Muscle of back (tissue), 13 donors: ENCODE results near the gene HGS. TPM values are rescaled to one million over a fixed set of nuclear protein-coding genes. Genes with fewer than 3 reads are reported as not detected.
A peak's percentile ranks its signal among the peaks of the same experiment; 100 is the strongest.

Source experiments
- DNase-seq, 3 donors: peaks; one replicate each; pipeline versions ENCODE4 v3.0.0 to v3.0.0-alpha.2; 2013
- long read RNA-seq, 9 donors: transcript quantifications; one replicate each; lab custom pipeline, GENCODE V29; 2026
- polyA plus RNA-seq, 10 donors: library from polyadenylated mRNA; unstranded; fragments of 120-200 nt; gene quantifications; one replicate each; pipeline ENCODE4 v1.2.1, GENCODE V29; 2013; ENCODE audit not compliant: insufficient read length in 10 of 10

The HGS gene
- polyA plus RNA-seq: 10 to 100 TPM; 41.5 to 61.6 (median 46.8) TPM
- long read RNA-seq, donor 1, partial matches to known transcripts: 0 of 4 reads
- long read RNA-seq, donor 1, other reads (novel, unspliced or antisense): 0 of 4 reads
- long read RNA-seq, donor 2, transcript HGS-201 (22 exons, 2,970 nt): major isoform, 5 of 14 reads
- long read RNA-seq, donor 2, partial matches to known transcripts: 5 of 14 reads
- long read RNA-seq, donor 2, other reads (novel, unspliced or antisense): 0 of 14 reads
- long read RNA-seq, donor 3: 0 reads
- long read RNA-seq, donor 4, partial matches to known transcripts: 0 of 24 reads
- long read RNA-seq, donor 4, other reads (novel, unspliced or antisense): 20 of 24 reads
- long read RNA-seq, donor 5, partial matches to known transcripts: 0 of 4 reads
- long read RNA-seq, donor 5, other reads (novel, unspliced or antisense): 0 of 4 reads
- long read RNA-seq, donor 6, transcript HGS-201 (22 exons, 2,970 nt): major isoform, 5 of 9 reads
- long read RNA-seq, donor 6, partial matches to known transcripts: 0 of 9 reads
- long read RNA-seq, donor 6, other reads (novel, unspliced or antisense): 0 of 9 reads
- long read RNA-seq, donor 7, partial matches to known transcripts: 0 of 7 reads
- long read RNA-seq, donor 7, other reads (novel, unspliced or antisense): 0 of 7 reads
- long read RNA-seq, donor 8, partial matches to known transcripts: 0 of 2 reads
- long read RNA-seq, donor 8, other reads (novel, unspliced or antisense): 0 of 2 reads
- long read RNA-seq, donor 9, partial matches to known transcripts: 0 of 1 reads
- long read RNA-seq, donor 9, other reads (novel, unspliced or antisense): 0 of 1 reads

GRCh38 chr17:81683584-81684441 lies at the start of gene HGS, which contains the start of gene ARL16:
HGS (plus strand) TSS chr17:81684011; CDS start chr17:81684067, 56 bp downstream.
ARL16 (minus strand) TSS chr17:81683797; CDS start chr17:81683753, 44 bp downstream.
- DNase-seq: peak; percentile 99 to 100 (median 100)

- DNase-seq: no peak
Observed at GRCh38 chr17:81635431-81635830, 48.4 kb upstream of the HGS start.

- DNase-seq: no peak
Observed at GRCh38 chr17:81635973-81636504, 47.8 kb upstream of the HGS start.

DNA sequence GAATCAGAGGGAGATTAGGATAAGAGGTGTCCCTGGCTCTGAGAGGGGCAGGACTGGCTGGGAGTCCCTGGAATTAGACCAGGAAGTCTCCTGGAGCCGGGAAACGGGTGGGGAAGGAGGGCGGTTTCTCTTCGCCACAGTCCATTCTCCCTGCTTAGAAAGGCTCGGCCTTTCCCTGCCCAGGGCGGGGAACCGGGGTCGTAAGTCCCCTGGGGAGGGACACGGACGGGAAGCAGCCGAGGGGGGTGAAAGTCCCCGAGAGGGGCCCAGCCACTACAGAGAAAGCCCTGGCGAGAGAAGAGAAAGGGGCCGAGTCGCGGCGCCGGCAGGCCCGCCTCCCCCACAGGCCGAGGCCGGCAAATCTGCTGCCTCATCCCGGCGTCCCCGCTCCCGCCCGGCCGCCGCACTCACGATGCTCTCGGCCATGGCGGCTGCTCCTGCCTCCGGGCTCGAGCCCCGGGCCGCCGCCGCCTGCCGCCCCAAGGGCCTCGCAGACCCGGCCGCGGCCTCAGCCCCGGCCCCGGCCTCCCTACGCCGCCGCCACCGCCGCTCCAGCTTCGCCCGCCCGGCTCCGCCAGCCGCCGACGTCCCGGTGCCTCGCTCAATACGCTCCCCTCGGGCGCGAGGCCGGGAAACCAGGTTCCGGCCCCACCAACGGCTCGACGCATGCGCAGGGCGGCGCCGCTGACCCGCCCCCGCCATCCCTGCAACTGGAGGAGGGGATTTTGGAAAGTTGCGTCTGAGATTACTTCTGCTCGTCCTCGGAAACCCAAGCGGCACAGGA lies 47.1 kb upstream of the HGS start, which contains the start of the genes NPLOC4 and TSPAN10:
Gene NPLOC4 (minus strand): TSS at position 608 of the 784 bp plus-strand sequence. CDS start 182 bp downstream, at position 426.
Gene TSPAN10 (plus strand): TSS at position 692 of the 784 bp plus-strand sequence. CDS start 5,217 bp downstream, outside the sequence.
- DNase-seq: peak; percentile 87 to 95 (median 93)

GRCh38 chr17:81638683-81639082 lies 45.1 kb upstream of the HGS start:
- DNase-seq: no peak

DNA sequence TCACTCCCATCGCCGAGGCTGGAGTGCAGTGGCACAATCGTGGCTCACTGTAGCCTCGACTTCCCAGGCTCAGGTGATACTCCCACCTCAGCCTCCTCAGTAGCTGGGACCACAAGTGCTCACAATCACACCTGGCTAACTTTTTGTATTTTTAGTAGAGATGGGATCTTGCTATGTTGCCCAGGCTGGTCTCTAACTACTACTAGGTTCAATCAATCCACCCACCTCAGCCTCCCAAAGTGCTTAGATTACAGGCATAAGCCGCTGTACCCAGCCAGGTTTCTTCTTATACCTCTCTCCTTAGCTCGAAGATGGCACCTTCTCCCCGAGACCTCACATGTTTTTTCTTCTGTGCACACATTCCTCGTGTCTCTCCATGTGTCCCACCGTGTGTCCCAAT lies 43.8 kb upstream of the HGS start:
- no peak for DNase-seq

- no peak for DNase-seq
Observed at GRCh38 chr17:81641825-81642489, 41.9 kb upstream of the HGS start.

DNA sequence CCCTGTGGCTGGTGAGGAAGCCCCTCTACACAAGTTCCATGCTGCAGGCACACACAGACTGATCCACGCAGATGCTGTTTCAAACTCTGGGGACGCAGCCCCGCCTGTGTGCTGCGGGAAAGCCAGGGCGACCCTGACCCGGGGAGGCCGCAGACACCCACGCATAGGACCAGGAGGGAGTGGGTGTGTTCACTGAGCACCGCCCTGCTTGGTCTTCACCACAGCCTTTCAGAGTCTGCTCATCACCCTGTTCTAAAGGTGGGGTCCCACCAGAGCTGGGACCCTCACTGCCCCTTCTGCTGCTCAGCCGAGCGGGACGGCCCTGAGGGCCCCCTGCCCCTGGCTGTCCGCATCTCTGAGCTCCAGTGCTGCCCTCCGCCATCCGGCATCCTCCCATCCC lies 39.3 kb upstream of the HGS start:
- DNase-seq: no peak

GRCh38 chr17:81644976-81645952 lies 38.5 kb upstream of the HGS start:
- DNase-seq: no peak

DNA sequence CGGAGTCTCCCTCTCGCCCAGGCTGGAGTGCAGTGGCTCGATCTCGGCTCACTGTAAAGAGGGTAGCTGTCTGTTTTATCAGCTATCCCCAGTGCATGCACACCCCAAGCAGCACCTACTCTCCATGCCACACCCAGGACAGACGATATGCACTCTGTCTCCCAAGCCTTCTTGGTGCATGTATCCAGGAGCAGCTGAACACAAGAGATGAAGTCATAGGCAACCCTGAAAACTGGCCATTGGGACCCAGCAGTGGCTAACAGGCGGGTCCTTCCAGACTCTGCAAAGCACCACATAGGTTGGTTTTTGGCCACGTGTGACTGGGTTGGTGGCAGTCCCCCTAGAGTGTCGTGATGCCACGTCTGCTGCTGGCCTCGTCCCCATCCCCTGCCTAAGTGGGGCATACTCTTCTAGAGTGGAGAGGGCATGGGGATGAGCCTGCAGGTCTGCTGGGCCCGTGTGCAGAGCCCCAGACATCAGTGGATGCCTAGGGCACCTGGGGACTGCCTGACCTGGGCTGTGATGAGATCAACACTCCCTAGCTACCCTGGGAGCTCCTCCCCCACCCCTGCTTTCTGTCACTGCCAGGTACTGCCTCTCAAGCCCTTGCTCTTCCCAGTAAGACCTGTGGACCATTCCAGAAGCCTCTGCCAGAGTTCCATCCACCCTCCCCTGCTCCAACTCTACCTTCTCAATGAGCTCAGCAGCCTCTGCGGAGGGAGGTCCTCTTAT lies 36.8 kb upstream of the HGS start:
- no peak for DNase-seq

DNA sequence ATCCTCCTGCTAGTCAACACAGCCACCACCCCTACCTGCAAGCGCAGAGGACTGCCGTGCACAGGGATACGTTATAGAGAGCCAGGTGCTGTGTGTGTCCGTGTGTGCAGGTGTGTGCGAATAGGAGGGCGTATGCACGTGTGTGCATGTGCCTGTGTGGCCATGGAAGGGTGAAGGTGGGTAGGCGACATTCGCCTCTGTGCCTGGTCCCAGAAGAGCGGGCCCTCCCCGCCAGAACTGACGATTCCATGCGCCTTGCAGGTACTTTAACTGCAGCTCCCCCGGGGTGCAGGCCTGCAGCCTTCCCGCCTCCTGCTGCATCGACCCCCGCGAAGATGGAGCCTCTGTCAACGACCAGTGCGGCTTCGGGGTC lies 36.2 kb upstream of the HGS start:
- DNase-seq: no peak

- DNase-seq: no peak
Observed at GRCh38 chr17:81648013-81648706, 35.7 kb upstream of the HGS start.

GRCh38 chr17:81648707-81649085 lies 35.1 kb upstream of the HGS start:
- DNase-seq: no peak

GRCh38 chr17:81650951-81651350 lies 32.9 kb upstream of the HGS start:
- DNase-seq: no peak

- no peak for DNase-seq
Observed at GRCh38 chr17:81651692-81652091, 32.1 kb upstream of the HGS start.

DNA sequence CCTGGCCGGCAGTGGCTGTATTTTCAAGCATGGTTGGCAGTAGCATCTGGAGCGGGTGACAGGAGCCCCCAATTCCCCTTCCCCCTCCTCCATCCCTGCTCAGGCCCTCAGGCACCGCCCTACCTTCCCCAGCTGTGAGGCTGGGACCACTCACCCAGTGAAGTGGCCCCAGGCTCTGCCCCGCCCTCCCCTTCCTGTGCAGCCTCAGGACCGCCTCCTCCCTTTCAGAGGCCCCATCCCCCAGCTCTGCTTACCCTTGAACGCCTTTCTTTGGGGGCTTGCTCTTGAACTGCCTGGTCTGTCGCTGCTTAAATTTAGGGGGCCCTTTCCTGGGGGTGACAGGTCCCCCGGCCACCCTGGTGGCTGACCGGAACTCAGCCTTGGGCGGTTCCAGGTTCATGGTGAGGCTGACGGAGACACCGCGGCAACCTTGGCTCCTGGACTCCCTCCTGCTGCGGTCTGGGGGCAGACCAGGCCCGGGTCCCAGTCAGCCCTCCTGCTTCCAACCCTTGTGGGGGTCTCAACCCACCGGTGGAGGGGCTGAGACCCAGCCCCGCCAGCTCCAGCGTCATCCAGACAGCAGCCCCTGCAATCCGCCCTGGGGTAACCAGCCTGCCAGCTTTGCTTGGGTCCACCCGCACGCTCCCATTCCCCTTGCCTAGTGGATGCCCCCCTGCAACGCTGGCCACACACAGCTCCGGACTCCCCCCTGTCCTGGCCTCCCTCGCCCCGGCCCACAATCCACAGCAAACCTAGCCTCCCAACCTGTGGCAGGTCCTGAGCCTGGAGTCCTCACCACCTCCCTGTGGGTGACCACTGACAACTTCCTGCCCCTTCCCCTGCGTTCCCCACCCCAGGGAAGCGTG lies 30.7 kb upstream of the HGS start:
- DNase-seq: peak in 1 of 3 donors; percentile 32
